CD14-positive monocyte (primary cell): ENCODE measurements around the gene RPTOR. TPM values are rescaled to one million over a fixed set of nuclear protein-coding genes. Genes with fewer than 3 reads are reported as not detected.
A peak's percentile ranks its signal among the peaks of the same experiment; 100 is the strongest.

Experiments used
- DNase-seq, 3 donors: peaks; one replicate each; pipeline ENCODE4 v3.0.0-alpha.2; 2011 to 2022
- H2AFZ ChIP-seq: 2 replicates; pipeline ENCODE4 v1.6.0; 2012; ENCODE audit warnings: mild to moderate bottlenecking, low read depth, low read length, inconsistent platforms; ENCODE audit not compliant: insufficient read depth, poor library complexity, severe bottlenecking
- H3K27ac ChIP-seq, 2 donors: 1 replicate in 1 of 2; 2 replicates in 1 of 2; pipeline ENCODE4 v1.5.1; 2012 to 2013; ENCODE audit warnings: low read length in 2 of 2, control low read depth in 1 of 2, inconsistent platforms in 1 of 2, low read depth in 1 of 2, mild to moderate bottlenecking in 1 of 2
- H3K27me3 ChIP-seq, 2 donors: one replicate each; pipeline versions ENCODE4 v1.6.0 to v1.6.1; 2011 to 2013; ENCODE audit warnings: low read length in 2 of 2; ENCODE audit not compliant: control insufficient read depth in 2 of 2, insufficient read depth in 2 of 2
- H3K36me3 ChIP-seq, 2 donors: replicated peaks in 1 of 2; 1 replicate in 1 of 2; 2 replicates in 1 of 2; pipeline versions ENCODE4 v1.5.1 to v1.6.1; 2012 to 2013; ENCODE audit warnings: low read length in 2 of 2, control low read depth in 1 of 2, inconsistent platforms in 1 of 2, mild to moderate bottlenecking in 1 of 2; ENCODE audit not compliant: insufficient read depth in 2 of 2, control insufficient read depth in 1 of 2
- H3K4me1 ChIP-seq, 2 donors: 1 replicate in 1 of 2; 2 replicates in 1 of 2; pipeline versions ENCODE4 v1.5.1 to v1.6.1; 2012 to 2013; ENCODE audit warnings: low read length in 2 of 2, control low read depth in 1 of 2, inconsistent platforms in 1 of 2, mild to moderate bottlenecking in 1 of 2, moderate library complexity in 1 of 2; ENCODE audit not compliant: insufficient read depth in 2 of 2, control insufficient read depth in 1 of 2
- H3K4me2 ChIP-seq: replicated peaks from 2 replicates; pipeline ENCODE3; 2012; ENCODE audit warnings: low read length, moderate library complexity, mild to moderate bottlenecking; ENCODE audit not compliant: poor library complexity, severe bottlenecking; ENCODE audit errors: extremely low read depth
- H3K4me3 ChIP-seq, 3 experiments: fragments of 200-600 bp in 1 of 3; sonication (generic) in 1 of 3; replicated peaks in 1 of 3; 1 replicate in 2 of 3; 2 replicates in 1 of 3; pipeline ENCODE4 v1.5.1; 2011 to 2013; ENCODE audit warnings: low read length in 3 of 3, mild to moderate bottlenecking in 3 of 3, control low read depth in 2 of 3, low read depth in 2 of 3, inconsistent platforms in 1 of 3, moderate library complexity in 1 of 3
- H3K79me2 ChIP-seq: 2 replicates; pipeline ENCODE4 v1.6.0; 2012; ENCODE audit warnings: mild to moderate bottlenecking, control low read depth, inconsistent platforms, low read length, moderate library complexity; ENCODE audit not compliant: insufficient read depth
- H3K9ac ChIP-seq: 2 replicates; pipeline ENCODE4 v1.6.0; 2017; ENCODE audit warnings: low read length, mild to moderate bottlenecking; ENCODE audit not compliant: insufficient read depth, poor library complexity, severe bottlenecking
- H3K9me3 ChIP-seq, 2 donors: replicated peaks in 1 of 2; 1 replicate in 1 of 2; 2 replicates in 1 of 2; pipeline versions ENCODE4 v1.5.1 to v1.6.1; 2012 to 2013; ENCODE audit warnings: low read length in 2 of 2, control low read depth in 1 of 2; ENCODE audit not compliant: control insufficient read depth in 1 of 2, insufficient read depth in 1 of 2
- H4K20me1 ChIP-seq: 2 replicates; pipeline ENCODE4 v1.6.0; 2012; ENCODE audit warnings: mild to moderate bottlenecking, low read length, control low read depth, moderate library complexity; ENCODE audit not compliant: insufficient read depth
- H3K27ac Mint-ChIP-seq, 7 donors: one replicate each; pipeline ENCODE4 v1.8.0; 2020; ENCODE audit warnings: mild to moderate bottlenecking in 7 of 7, mixed read lengths in 7 of 7, moderate library complexity in 6 of 7, inconsistent platforms in 2 of 7
- H3K27me3 Mint-ChIP-seq, 3 donors: one replicate each; pipeline ENCODE4 v1.8.0; 2021 to 2022; ENCODE audit warnings: low read depth in 3 of 3, mild to moderate bottlenecking in 3 of 3, mixed read lengths in 3 of 3, moderate library complexity in 3 of 3, inconsistent platforms in 1 of 3
- H3K36me3 Mint-ChIP-seq, 2 donors: one replicate each; pipeline ENCODE4 v1.8.0; 2020; ENCODE audit warnings: mixed read lengths in 2 of 2, inconsistent platforms in 1 of 2, mild to moderate bottlenecking in 1 of 2
- H3K4me1 Mint-ChIP-seq: one replicate; pipeline ENCODE4 v1.8.0; 2020; ENCODE audit warnings: mild to moderate bottlenecking, mixed read lengths
- H3K4me3 Mint-ChIP-seq, 2 donors: one replicate each; pipeline ENCODE4 v1.8.0; 2020; ENCODE audit warnings: mild to moderate bottlenecking in 2 of 2, mixed read lengths in 2 of 2, moderate library complexity in 1 of 2
- H3K9me3 Mint-ChIP-seq, 7 donors: one replicate each; pipeline ENCODE4 v1.8.0; 2020 to 2022; ENCODE audit warnings: mixed read lengths in 7 of 7, mild to moderate bottlenecking in 6 of 7, moderate library complexity in 6 of 7, inconsistent platforms in 2 of 7
- CTCF ChIP-seq: fragments of 200-600 bp; IDR thresholded peaks from one replicate; pipeline ENCODE4 v1.8.0; 2022; ENCODE audit warnings: antibody characterized with exemption, mild to moderate bottlenecking
- WGBS: methylation state at CpG from one replicate; pipeline ENCODE4 v1.1.5; 2013; ENCODE audit warnings: missing lambda C conversion rate; ENCODE audit not compliant: insufficient coverage; 5-methylcytosine and 5-hydroxymethylcytosine counted together
- intact Hi-C, 2 donors: fragments of 100-400 bp; cut with micrococcal nuclease; formaldehyde crosslinking; loops; one replicate each; pipeline versions ENCODE4 v1.15.0 to v1.15.1; 2023
- polyA plus RNA-seq, 3 donors: library from polyadenylated mRNA; depleted of rRNA in 1 of 3; unstranded in 2 of 3; stranded (reverse) in 1 of 3; fragments of 300-500 nt in 2 of 3; fragments of >200 nt in 1 of 3; fragmentation: Illumina TruSeq in 2 of 3; gene quantifications; 1 replicate in 2 of 3; 2 replicates in 1 of 3; pipeline ENCODE4 v1.2.3, GENCODE V29; 2012 to 2021

RPTOR gene
- polyA plus RNA-seq, 3 donors: 1.1 to 8.7 (median 2.6) TPM

- Histone ChIP-seq H2AFZ (no peak overlapping the region), H3K36me3 (peaks cover 18 to 42% of the 10 kb centered on the region in 2 donors), H3K4me1 (no peaks in the 10 kb centered on the region), H3K4me2 (no peak overlapping the region), H3K27me3 (no peaks in the 10 kb centered on the region), H4K20me1 (no peaks in the 10 kb centered on the region), H3K4me3 (no peak overlapping the region), H3K27ac (no peak overlapping the region), H3K79me2 (no peaks in the 10 kb centered on the region), H3K9ac (no peak overlapping the region), H3K9me3 (no peaks in the 10 kb centered on the region)
- no peak overlapping the region for H3K27ac Mint-ChIP-seq
- intact Hi-C loops: no loop called here
- H3K4me3 Mint-ChIP-seq: no peak overlapping the region
- 97% methylated on average over 13 of the region's 13 CpGs for WGBS
- no peak for TF ChIP-seq CTCF
- peaks cover 4% of the 10 kb centered on the region for H3K4me1 Mint-ChIP-seq
- H3K36me3 Mint-ChIP-seq: peaks cover 31 to 36% of the 10 kb centered on the region in 2 donors
- H3K9me3 Mint-ChIP-seq: peaks cover 0 to 3% (median 0%) of the 10 kb centered on the region in 7 donors
- DNase-seq: no peak
- peaks cover 0 to 3% (median 0%) of the 10 kb centered on the region in 3 donors for H3K27me3 Mint-ChIP-seq
Observed at GRCh38 chr17:80843741-80844156, 299.1 kb downstream of the RPTOR start.

GRCh38 chr17:80844418-80844990 is 299.9 kb downstream of the RPTOR start:
- no peaks in the 10 kb centered on the region for H4K20me1 ChIP-seq
- H3K4me3 Mint-ChIP-seq: no peak overlapping the region

More at GRCh38 chr17:80844418-80844990, 299.9 kb downstream of the RPTOR start:
- Histone ChIP-seq H3K4me1 (no peaks in the 10 kb centered on the region), H3K9me3 (no peaks in the 10 kb centered on the region), H3K4me2 (no peak overlapping the region), H3K79me2 (no peaks in the 10 kb centered on the region), H3K27ac (no peak overlapping the region), H3K36me3 (peaks cover 12 to 42% of the 10 kb centered on the region in 2 donors), H2AFZ (no peak overlapping the region), H3K9ac (no peak overlapping the region), H3K27me3 (no peaks in the 10 kb centered on the region), H3K4me3 (no peak overlapping the region)
- Mint-ChIP-seq H3K9me3 (peaks cover 0 to 3% (median 0%) of the 10 kb centered on the region in 7 donors), H3K4me1 (peaks cover 4% of the 10 kb centered on the region), H3K27me3 (peaks cover 0 to 3% (median 0%) of the 10 kb centered on the region in 3 donors), H3K36me3 (peaks cover 30 to 34% of the 10 kb centered on the region in 2 donors), H3K27ac (peak overlapping the region in 1 of 7 donors; percentile 76)
- TF ChIP-seq CTCF: no peak
- DNase-seq: no peak
- WGBS: 98% methylated on average over 12 of the region's 25 CpGs
- intact Hi-C loops: no loop called here
